ENCODE data around the gene TRAPPC12.
"Not testable (repeated sequence)": the region's sequence is repeated elsewhere in the genome, so short reads cannot be mapped to it uniquely, and the experiment has no call there.

The TRAPPC12 gene

GRCh38 chr2:3433776-3434400 lies 54.4 kb downstream of the TRAPPC12 start:
- DNase-seq: no peak

GRCh38 chr2:3434654-3435053 lies 55.2 kb downstream of the TRAPPC12 start:
- no peak for DNase-seq

GRCh38 chr2:3435445-3435844 lies 56.0 kb downstream of the TRAPPC12 start:
- no peak for DNase-seq

GRCh38 chr2:3440477-3440876 lies 61.0 kb downstream of the TRAPPC12 start:
- DNase-seq: no peak

DNA sequence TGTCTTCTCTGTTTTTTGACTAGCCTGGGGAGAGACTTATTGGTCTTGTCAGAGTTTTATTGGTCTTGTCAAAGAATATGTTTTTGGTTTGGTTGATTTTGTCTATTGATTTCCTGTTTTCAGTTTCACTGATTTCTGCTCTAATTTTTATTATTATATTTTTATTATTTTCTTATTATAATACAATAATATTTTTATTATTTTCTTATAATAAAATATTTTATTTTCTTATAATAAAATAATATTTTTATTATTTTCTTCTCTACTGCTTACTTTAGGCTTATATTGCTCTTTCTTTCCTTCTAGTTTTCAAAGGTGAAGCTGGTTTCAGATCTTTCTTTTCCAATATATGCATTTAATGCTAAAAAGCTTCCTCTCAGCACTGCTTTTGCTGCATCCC lies 62.0 kb downstream of the TRAPPC12 start:
- no peak for DNase-seq

DNA sequence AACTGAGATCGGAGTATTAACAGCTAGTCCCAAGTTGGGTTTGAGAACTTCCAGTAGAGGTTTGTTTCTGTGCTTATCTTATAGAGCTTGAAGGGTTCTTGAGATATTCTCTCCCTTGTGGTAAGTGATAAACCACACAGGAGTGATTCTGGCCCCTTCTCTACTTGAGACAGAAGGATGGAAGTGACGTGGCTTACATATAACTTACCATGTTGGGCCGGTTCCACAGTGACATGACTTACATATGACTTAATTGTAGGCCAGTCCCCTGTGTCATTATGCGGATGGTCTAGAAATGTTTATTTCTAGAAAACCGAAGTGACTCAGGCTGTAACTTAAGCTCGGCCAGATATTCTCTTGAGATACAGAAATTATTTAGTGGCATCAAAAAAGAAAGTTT lies 62.7 kb downstream of the TRAPPC12 start:
- DNase-seq: no peak

DNA sequence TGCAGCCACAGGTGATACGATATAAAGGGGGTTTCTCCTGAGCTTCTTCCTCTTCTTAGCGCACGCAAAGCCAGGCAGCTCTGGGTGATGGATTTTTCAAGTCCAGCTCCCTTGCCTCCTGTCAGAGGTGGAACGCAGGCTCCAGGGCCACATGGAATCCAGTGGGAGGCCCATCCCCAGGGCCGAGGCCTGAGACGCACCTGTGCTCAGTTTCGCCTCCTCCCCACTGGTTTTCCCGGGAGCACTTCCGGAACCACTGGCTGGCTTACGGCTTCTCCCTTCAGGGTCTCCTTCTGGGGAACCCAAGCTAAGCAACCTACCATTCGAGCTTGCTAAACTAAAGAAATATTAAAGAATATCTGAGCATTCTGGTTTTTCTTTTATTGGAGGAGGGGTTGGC lies 63.6 kb downstream of the TRAPPC12 start:
- no peak for DNase-seq

GRCh38 chr2:3443506-3444084 lies 64.1 kb downstream of the TRAPPC12 start:
- DNase-seq: no peak

DNA sequence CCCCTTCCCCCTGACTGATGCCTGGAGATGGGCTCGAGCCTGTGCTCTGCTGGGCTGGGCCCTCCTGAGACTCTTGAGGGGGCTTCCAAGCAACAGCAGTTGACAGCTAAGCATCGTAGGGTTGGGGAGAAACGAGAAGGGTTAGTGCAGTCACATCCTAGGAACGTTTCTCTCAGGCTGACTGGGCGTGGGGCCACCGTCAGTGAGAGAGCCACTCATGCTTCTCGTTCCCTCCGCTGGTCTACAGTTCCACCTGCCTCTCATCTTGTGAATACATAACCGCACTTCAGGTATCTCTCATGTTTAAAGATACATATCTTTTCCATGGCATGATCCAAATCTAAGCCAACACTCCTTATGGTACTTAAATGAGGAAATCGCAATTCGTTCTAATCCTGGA lies 66.4 kb downstream of the TRAPPC12 start:
- DNase-seq: peak in 1 of 2 donors; percentile 3

GRCh38 chr2:3446381-3446780 lies 66.9 kb downstream of the TRAPPC12 start:
- peak in 1 of 2 donors; percentile 1 for DNase-seq

DNA sequence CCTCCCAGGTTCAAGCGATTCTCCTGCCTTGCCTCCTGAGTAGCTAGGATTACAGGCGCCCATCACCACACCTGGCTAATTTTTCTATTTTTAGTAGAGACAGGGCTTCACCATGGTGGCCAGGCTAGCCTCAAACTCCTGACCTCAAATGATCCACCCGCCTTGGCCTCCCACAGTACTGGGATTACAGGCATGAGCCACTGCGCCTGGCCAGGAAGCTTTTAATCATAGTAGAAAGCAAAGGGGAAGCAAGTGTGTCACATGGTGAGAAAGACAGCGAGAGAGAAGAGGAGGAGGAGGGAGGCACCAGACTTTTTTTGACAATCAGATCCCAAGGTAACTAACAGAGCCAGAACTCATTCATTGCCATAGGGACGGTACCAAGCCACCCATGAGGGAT lies 67.7 kb downstream of the TRAPPC12 start:
- DNase-seq: peak in 1 of 2 donors; percentile 1

GRCh38 chr2:3447789-3448317 lies 68.4 kb downstream of the TRAPPC12 start:
- no peak for DNase-seq

GRCh38 chr2:3448441-3448911 lies 69.0 kb downstream of the TRAPPC12 start:
- DNase-seq: not testable (repeated sequence)

GRCh38 chr2:3449086-3449485 lies 69.6 kb downstream of the TRAPPC12 start:
- no peak for DNase-seq

- no peak for DNase-seq
Measured at GRCh38 chr2:3449936-3450335, 70.4 kb downstream of the TRAPPC12 start.

DNA sequence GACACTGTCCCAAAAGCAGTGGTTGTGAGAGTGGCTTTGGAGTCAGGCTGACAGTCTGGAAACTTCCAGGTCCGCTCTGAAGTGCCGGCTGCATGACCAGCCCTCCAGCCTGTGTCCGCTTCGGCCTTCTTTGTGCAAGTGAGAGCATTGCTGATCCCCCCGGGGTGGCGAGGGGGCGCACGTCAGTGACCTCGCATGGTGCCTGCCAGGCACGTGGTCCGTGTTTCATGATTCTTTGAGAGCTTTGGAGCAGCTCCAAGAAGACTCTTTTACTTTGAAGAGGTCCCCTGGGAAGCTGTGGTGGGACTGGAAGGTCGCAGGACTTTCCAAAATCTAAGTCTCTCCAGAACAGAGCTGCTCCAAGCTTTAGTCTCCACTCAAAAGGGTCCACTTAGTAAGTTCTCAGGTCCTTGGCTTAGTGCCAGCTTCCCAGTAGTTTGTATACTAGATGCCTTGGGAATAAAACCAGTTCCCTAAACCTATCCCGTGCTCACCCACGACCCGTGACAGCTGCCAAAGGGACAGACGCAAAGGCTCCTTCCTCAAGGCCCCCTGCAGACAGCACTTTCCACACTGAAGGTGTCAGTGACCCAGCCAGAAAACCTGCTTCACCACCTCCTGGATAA lies 71.0 kb downstream of the TRAPPC12 start:
- DNase-seq: peak in 1 of 2 donors; percentile 8

DNA sequence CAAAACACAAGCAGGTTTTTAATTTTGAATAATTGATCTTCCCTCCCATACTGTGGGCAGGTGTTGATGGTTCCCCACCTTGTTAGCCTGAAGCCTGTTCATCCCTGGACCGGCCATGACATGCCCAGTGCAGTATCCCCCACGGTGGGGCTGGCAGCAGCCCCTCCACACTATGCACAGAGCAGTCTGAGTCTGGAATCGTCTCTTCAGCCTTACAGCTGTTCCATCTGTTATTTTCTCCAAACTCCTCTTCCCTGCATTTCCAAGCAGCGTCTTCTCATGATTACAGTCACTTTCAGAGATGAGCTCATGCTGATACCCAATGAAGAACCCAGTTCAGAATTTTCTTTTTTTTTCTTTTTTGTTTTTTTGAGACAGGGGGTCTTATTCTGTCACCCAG lies 71.7 kb downstream of the TRAPPC12 start:
- no peak for DNase-seq

- DNase-seq: peak in 1 of 2 donors; percentile 3
Measured at GRCh38 chr2:3451926-3452671, 72.6 kb downstream of the TRAPPC12 start.

DNA sequence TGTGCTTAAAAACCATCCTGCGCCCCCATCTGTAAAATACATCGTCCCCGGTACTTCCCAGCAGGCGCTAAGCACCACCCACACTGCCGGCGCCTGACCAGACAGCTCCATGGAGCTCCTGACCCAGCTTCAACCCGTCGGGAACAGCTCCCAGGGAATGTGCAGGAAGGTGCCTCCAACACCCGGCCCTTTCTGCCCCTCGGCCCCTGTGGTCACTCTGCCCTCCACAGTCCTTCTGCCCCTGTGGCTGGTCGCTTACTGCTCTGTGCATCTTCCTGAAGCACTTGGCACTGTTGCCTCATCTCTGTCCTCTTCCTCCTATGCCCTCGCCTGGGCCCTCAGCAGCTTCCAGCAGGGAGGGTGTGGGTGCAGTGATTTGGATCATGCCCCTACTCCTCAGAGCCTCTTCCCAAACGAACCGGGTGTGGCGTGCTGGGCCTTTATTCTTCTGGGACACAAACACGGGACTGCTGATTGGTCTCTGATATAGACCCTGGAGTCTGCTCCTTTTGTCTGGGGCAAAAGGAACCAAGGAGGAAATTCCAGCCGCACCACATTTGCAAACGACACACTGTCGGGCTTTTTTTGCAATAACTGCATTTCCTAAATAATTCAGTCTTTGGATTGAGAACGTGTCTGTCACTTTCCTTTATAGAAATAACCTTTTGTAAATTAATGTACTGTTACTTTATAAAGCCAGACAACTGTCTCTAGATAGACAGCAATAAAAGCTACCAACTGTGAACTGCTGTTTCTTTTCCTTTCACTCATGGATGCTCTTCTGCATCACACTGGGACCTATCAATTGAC lies 73.9 kb downstream of the TRAPPC12 start:
- DNase-seq: peak in 1 of 2 donors; percentile 10

GRCh38 chr2:3454005-3454404 lies 74.5 kb downstream of the TRAPPC12 start:
- DNase-seq: not testable (repeated sequence)

DNA sequence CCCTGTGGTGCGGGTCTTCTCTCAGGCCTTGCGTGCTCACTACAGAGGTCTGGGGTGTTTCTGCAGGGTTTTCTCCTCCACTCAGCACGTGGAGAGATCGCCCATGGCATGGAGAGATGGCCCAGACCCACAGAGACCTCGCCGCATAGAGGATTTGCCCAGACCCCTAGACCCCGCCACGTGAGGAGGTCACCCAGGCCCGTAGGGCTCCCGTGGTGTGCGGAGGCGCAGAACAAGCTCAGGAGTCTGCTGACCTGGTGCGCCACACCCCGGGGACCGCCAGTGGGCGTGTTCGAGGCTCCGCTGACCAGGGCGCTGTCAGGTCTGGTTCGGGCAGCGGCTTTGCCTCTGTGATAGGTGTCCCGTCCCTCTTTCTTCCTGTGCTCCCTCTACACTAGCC lies 75.3 kb downstream of the TRAPPC12 start:
- DNase-seq: no peak

- DNase-seq: no peak
Measured at GRCh38 chr2:3456125-3456524, 76.6 kb downstream of the TRAPPC12 start.

Data from stimulated activated CD4-positive, alpha-beta T cell treated with anti-CD3 and anti-CD28 coated beads, Interleukin-2, amount 100 ng/mL, for 24 hours (primary cell).